ENCODE measurements around the gene WBP4.

The WBP4 gene

DNA sequence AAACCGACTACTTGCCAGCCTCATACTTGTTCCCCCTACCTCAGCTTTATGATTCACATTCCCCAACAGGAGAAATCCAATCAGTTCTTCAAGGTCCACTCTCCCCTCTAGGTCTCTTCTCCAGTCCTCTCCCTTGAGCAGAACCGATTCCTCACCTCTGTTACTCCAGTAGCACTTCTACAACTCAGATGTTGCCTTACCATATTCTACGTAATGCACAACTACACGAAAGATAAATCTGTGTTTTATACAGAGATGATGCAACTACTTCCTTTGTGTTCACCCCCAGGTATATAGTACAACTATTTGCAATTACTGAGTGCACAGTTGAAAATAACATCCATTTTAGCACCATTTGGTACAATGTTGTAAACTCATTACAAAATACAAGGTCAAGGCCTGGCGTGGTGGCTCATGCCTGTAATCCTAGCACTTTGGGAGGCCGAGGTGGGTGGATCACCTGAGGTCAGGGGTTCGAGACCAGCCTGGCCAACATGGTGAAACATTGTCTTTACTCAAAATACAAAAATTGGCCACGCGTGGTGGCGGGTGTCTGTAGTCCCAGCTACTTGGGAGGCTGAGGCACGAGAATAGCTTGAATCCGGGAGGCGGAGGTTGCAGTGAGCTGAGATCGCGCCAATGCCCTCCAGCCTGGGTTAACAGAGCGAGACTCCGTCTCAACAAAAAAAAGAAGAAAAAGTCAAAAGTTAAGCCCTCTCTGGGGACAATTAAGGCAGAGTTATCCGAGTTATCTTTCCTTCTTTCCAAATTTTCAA, 2.8 kb upstream of the WBP4 start:
- Histone ChIP-seq H3K9ac (ENCODE audit: low read length) (no peak overlapping the region), H3K79me2 (ENCODE audit: low read length) (peaks cover 19% of the 10 kb centered on the region), H3K4me2 (ENCODE audit: low read length) (no peak overlapping the region), H3K4me3 (ENCODE audit: low read length) (no peak overlapping the region), H3K36me3 (replicated peaks; ENCODE audit: low read depth, low read length) (peaks cover 5% of the 10 kb centered on the region), H3K4me1 (ENCODE audit: low read length) (peaks cover 32% of the 10 kb centered on the region), H2AFZ (ENCODE audit: low read depth, low read length) (no peak overlapping the region), H3K27me3 (ENCODE audit: low read depth, low read length) (no peaks in the 10 kb centered on the region), H3K9me3 (ENCODE audit: insufficient read depth, low read length) (no peaks in the 10 kb centered on the region), H3K27ac (ENCODE audit: low read length) (no peak overlapping the region), H4K20me1 (ENCODE audit: insufficient read depth, low read length) (no peaks in the 10 kb centered on the region)
- no peak for TF ChIP-seq EZH2phosphoT487 (IDR thresholded peaks at IDR 0.05; ENCODE audit: low read depth)
- TF ChIP-seq, protein P1, sequence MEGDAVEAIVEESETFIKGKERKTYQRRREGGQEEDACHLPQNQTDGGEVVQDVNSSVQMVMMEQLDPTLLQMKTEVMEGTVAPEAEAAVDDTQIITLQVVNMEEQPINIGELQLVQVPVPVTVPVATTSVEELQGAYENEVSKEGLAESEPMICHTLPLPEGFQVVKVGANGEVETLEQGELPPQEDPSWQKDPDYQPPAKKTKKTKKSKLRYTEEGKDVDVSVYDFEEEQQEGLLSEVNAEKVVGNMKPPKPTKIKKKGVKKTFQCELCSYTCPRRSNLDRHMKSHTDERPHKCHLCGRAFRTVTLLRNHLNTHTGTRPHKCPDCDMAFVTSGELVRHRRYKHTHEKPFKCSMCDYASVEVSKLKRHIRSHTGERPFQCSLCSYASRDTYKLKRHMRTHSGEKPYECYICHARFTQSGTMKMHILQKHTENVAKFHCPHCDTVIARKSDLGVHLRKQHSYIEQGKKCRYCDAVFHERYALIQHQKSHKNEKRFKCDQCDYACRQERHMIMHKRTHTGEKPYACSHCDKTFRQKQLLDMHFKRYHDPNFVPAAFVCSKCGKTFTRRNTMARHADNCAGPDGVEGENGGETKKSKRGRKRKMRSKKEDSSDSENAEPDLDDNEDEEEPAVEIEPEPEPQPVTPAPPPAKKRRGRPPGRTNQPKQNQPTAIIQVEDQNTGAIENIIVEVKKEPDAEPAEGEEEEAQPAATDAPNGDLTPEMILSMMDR (IDR thresholded peaks at IDR 0.05; ENCODE audit: low read depth, low read length) = no peak

DNA sequence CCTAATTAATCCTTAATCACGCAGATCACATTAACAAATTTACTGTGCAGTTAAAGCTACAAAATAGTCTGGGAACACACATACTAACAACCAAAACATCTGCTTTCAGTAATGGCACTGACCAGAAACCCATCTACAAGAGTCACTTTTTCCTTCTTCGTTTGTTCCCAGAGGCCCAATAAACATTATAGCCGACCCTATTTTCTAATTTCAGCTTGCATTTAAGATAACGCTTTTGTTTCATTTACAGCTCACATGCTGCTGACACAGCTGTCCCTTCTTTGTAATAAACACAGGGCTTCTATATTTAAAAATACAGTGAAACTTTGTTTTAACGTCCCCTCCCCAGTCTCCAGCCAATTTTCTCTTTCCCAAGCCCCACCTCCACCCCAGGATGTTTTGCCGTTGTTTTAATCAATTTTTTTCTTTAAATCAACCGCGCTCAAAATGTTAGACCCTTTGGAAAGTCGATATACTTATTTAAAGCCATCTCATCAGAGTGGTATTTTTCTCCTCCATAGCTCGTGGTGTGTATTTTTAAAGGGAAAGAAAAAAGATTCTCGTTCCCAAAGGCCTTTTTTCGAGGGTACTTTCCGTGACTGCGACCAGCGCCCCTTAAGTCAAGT, 1.7 kb upstream of the WBP4 start:
- Histone ChIP-seq H3K4me3 (ENCODE audit: low read length) (peak overlapping the region; percentile 87), H3K27ac (ENCODE audit: low read length) (peak overlapping the region; percentile 88), H3K9me3 (ENCODE audit: insufficient read depth, low read length) (no peaks in the 10 kb centered on the region), H3K9ac (ENCODE audit: low read length) (peak overlapping the region; percentile 96), H3K36me3 (replicated peaks; ENCODE audit: low read depth, low read length) (peaks cover 8% of the 10 kb centered on the region), H3K4me1 (ENCODE audit: low read length) (peaks cover 26% of the 10 kb centered on the region), H3K4me2 (ENCODE audit: low read length) (peak overlapping the region; percentile 87), H3K27me3 (ENCODE audit: low read depth, low read length) (no peaks in the 10 kb centered on the region), H2AFZ (ENCODE audit: low read depth, low read length) (peak overlapping the region; percentile 82), H4K20me1 (ENCODE audit: insufficient read depth, low read length) (no peaks in the 10 kb centered on the region), H3K79me2 (ENCODE audit: low read length) (peaks cover 29% of the 10 kb centered on the region)
- TF ChIP-seq EZH2phosphoT487 (IDR thresholded peaks at IDR 0.05; ENCODE audit: low read depth) = no peak
- TF ChIP-seq, protein P1 (IDR thresholded peaks at IDR 0.05; ENCODE audit: low read depth, low read length) = no peak

DNA sequence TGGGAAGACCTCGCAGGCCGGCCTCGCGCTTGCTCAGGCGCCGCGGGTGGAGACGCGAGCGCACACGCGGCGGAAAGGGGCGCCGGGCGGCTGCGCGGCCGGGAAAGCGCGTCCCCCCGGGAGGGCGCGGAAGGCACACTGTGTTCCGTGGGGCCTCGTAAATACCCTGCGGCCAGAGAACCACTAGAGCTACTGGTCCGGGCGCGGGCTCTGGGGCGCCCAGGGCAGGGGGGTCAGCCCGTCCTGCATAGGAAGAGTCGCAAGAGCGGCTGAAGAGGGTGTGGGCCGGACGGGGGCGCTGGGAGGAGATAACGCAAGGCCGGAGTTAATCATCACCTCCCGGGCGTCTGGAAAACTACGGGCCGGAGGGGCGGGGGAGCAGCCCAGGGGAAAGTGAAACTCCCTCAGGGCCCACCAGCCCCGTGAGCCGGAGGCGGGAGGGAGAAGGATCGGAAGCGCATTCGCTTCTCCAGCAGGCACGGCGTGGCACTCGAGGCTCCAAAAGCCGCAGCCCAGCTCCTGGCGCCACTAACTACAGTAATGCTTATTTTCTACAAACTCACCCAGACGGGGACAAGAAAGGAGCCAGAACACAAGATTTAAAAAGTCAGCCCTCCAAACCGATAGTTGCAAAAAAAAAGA, 1.1 kb upstream of the WBP4 start:
- H3K9ac ChIP-seq (ENCODE audit: low read length) = peak overlapping the region; percentile 96
- H3K4me2 ChIP-seq (ENCODE audit: low read length) = peak overlapping the region; percentile 87
- peak overlapping the region; percentile 87 for H3K4me3 ChIP-seq (ENCODE audit: low read length)
- peak overlapping the region; percentile 88 for H3K27ac ChIP-seq (ENCODE audit: low read length)
- TF ChIP-seq, protein P1 (IDR thresholded peaks at IDR 0.05; ENCODE audit: low read depth, low read length) = peak; percentile 43
- no peak for TF ChIP-seq EZH2phosphoT487 (IDR thresholded peaks at IDR 0.05; ENCODE audit: low read depth)
- H3K36me3 ChIP-seq (replicated peaks; ENCODE audit: low read depth, low read length) = peaks cover 8% of the 10 kb centered on the region
- peaks cover 29% of the 10 kb centered on the region for H3K79me2 ChIP-seq (ENCODE audit: low read length)
- H4K20me1 ChIP-seq (ENCODE audit: insufficient read depth, low read length) = no peaks in the 10 kb centered on the region
- H3K4me1 ChIP-seq (ENCODE audit: low read length) = peaks cover 22% of the 10 kb centered on the region
- peak overlapping the region; percentile 82 for H2AFZ ChIP-seq (ENCODE audit: low read depth, low read length)
- H3K9me3 ChIP-seq (ENCODE audit: insufficient read depth, low read length) = no peaks in the 10 kb centered on the region
- no peaks in the 10 kb centered on the region for H3K27me3 ChIP-seq (ENCODE audit: low read depth, low read length)

DNA sequence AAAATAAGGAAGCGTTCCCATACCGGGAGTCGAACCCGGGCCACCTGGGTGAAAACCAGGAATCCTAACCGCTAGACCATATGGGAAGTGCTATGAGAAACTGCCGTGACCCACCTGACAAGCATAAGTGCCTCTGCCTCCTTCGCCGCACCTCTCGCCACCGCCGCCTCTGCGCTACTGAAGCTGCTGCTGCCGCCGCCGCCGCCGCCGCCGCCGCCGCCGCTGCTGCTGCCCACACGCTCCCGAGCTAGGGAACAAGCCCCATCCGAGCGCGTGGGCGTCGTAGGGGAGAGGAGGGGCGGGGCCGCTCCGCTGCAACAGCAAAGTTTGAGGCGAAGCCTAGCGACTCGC, 610 bp upstream of the WBP4 start:
- Histone ChIP-seq H3K9me3 (ENCODE audit: insufficient read depth, low read length) (no peaks in the 10 kb centered on the region), H3K4me3 (ENCODE audit: low read length) (peak overlapping the region; percentile 87), H3K27ac (ENCODE audit: low read length) (peak overlapping the region; percentile 88), H3K27me3 (ENCODE audit: low read depth, low read length) (no peaks in the 10 kb centered on the region), H2AFZ (ENCODE audit: low read depth, low read length) (peak overlapping the region; percentile 94), H3K4me2 (ENCODE audit: low read length) (peak overlapping the region; percentile 87), H3K36me3 (replicated peaks; ENCODE audit: low read depth, low read length) (peaks cover 13% of the 10 kb centered on the region), H3K79me2 (ENCODE audit: low read length) (peaks cover 29% of the 10 kb centered on the region), H3K4me1 (ENCODE audit: low read length) (peaks cover 22% of the 10 kb centered on the region), H4K20me1 (ENCODE audit: insufficient read depth, low read length) (no peaks in the 10 kb centered on the region), H3K9ac (ENCODE audit: low read length) (peak overlapping the region; percentile 96)
- no peak for TF ChIP-seq EZH2phosphoT487 (IDR thresholded peaks at IDR 0.05; ENCODE audit: low read depth)
- TF ChIP-seq, protein P1 (IDR thresholded peaks at IDR 0.05; ENCODE audit: low read depth, low read length) = no peak
